ENCODE data around the gene MED31. TPM values are rescaled to one million over a fixed set of nuclear protein-coding genes. Genes with fewer than 3 reads are reported as not detected.

The MED31 gene
- total and polyA plus RNA-seq, 2 of the 13 experiments (the other 11 are each of a cell fraction or from before 2014, with no cell fraction given) = 19.0 to 20.9 TPM

GRCh38 chr17:6683081-6683684, 31.8 kb upstream of the MED31 start (continued):
- TF ChIP-seq, protein P1, sequence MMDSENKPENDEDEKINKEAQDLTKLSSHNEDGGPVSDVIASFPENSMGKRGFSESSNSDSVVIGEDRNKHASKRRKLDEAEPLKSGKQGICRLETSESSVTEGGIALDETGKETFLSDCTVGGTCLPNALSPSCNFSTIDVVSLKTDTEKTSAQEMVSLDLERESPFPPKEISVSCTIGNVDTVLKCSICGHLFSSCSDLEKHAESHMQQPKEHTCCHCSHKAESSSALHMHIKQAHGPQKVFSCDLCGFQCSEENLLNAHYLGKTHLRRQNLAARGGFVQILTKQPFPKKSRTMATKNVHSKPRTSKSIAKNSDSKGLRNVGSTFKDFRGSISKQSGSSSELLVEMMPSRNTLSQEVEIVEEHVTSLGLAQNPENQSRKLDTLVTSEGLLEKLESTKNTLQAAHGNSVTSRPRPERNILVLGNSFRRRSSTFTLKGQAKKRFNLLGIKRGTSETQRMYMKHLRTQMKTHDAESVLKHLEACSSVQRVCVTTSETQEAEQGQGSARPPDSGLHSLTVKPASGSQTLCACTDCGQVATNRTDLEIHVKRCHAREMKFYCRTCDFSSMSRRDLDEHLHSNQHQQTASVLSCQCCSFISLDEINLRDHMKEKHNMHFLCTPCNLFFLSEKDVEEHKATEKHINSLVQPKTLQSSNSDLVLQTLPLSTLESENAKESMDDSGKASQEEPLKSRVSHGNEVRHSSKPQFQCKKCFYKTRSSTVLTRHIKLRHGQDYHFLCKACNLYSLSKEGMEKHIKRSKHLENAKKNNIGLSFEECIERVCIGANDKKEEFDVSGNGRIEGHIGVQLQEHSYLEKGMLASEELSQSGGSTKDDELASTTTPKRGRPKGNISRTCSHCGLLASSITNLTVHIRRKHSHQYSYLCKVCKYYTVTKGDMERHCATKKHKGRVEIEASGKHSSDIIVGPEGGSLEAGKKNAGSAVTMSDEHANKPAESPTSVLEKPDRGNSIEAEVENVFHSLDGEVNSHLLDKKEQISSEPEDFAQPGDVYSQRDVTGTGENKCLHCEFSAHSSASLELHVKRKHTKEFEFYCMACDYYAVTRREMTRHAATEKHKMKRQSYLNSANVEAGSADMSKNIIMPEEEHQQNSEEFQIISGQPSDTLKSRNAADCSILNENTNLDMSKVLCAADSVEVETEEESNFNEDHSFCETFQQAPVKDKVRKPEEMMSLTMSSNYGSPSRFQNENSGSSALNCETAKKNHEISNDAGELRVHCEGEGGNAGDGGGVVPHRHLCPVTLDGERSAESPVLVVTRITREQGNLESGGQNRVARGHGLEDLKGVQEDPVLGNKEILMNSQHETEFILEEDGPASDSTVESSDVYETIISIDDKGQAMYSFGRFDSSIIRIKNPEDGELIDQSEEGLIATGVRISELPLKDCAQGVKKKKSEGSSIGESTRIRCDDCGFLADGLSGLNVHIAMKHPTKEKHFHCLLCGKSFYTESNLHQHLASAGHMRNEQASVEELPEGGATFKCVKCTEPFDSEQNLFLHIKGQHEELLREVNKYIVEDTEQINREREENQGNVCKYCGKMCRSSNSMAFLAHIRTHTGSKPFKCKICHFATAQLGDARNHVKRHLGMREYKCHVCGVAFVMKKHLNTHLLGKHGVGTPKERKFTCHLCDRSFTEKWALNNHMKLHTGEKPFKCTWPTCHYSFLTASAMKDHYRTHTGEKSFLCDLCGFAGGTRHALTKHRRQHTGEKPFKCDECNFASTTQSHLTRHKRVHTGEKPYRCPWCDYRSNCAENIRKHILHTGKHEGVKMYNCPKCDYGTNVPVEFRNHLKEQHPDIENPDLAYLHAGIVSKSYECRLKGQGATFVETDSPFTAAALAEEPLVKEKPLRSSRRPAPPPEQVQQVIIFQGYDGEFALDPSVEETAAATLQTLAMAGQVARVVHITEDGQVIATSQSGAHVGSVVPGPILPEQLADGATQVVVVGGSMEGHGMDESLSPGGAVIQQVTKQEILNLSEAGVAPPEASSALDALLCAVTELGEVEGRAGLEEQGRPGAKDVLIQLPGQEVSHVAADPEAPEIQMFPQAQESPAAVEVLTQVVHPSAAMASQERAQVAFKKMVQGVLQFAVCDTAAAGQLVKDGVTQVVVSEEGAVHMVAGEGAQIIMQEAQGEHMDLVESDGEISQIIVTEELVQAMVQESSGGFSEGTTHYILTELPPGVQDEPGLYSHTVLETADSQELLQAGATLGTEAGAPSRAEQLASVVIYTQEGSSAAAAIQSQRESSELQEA (CRISPR knock-in tag; IDR thresholded peaks at IDR 0.05; ENCODE audit: not compliant biosample characterization) = no peak
- no peak for TF ChIP-seq RBAK (CRISPR knock-in tag; IDR thresholded peaks at IDR 0.05)
- TF ChIP-seq, protein P2, sequence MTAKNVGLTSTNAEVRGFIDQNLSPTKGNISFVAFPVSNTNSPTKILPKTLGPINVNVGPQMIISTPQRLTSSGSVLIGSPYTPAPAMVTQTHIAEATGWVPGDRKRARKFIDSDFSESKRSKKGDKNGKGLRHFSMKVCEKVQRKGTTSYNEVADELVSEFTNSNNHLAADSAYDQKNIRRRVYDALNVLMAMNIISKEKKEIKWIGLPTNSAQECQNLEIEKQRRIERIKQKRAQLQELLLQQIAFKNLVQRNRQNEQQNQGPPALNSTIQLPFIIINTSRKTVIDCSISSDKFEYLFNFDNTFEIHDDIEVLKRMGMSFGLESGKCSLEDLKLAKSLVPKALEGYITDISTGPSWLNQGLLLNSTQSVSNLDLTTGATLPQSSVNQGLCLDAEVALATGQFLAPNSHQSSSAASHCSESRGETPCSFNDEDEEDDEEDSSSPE (CRISPR knock-in tag; IDR thresholded peaks at IDR 0.05) = no peak
- no peak for TF ChIP-seq LBX2 (CRISPR knock-in tag; IDR thresholded peaks at IDR 0.05; ENCODE audit: borderline replicate concordance)
- TF ChIP-seq, protein P3, sequence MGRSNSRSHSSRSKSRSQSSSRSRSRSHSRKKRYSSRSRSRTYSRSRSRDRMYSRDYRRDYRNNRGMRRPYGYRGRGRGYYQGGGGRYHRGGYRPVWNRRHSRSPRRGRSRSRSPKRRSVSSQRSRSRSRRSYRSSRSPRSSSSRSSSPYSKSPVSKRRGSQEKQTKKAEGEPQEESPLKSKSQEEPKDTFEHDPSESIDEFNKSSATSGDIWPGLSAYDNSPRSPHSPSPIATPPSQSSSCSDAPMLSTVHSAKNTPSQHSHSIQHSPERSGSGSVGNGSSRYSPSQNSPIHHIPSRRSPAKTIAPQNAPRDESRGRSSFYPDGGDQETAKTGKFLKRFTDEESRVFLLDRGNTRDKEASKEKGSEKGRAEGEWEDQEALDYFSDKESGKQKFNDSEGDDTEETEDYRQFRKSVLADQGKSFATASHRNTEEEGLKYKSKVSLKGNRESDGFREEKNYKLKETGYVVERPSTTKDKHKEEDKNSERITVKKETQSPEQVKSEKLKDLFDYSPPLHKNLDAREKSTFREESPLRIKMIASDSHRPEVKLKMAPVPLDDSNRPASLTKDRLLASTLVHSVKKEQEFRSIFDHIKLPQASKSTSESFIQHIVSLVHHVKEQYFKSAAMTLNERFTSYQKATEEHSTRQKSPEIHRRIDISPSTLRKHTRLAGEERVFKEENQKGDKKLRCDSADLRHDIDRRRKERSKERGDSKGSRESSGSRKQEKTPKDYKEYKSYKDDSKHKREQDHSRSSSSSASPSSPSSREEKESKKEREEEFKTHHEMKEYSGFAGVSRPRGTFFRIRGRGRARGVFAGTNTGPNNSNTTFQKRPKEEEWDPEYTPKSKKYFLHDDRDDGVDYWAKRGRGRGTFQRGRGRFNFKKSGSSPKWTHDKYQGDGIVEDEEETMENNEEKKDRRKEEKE (IDR thresholded peaks at IDR 0.05) = no peak

All from HepG2 (cell line).